Measurements from ENCODE around the gene PAX2. TPM values are rescaled to one million over a fixed set of nuclear protein-coding genes. Genes with fewer than 3 reads are reported as not detected.

PAX2 gene
- total RNA-seq, 1 experiment from 2014 or later: 0.45 TPM

DNA sequence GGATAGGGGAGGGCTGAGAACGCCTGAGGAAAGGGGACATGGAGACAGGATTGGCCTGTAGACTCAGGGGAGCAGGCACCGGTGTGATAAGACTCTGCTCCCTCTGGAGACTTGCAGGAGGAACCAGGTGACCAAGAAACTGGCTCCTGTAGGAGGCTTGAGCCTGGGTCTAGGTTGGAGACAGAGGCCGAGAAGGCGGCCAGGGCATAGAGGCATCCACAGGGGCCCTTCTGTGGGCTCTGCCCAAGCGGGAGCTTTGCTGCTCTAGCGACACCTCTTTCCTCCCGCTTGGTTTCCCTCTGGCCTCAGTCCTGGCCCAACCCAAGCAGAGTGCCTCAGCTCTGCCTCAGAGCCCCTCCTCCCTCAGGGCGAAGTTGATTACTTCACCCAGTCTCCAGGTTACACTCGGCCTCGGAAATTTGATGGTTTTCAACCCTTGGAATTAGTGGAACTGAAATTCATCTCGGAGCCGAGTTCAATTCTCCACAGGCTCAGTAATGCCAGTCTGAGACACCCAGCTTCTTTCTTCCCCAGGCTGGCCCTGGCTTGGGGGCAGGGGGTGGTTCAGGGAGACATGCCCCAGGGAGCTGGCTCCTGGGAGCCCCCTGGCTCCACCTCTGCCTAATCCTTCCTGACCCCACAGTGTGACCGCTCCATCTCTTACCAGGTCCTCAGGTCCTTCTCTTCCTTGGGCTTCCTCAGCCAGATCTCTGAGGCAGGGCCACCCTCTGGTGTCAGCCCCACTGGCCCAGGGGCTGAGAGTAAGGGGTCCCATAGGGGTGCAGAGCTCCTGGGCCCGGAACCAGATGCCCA lies 60.4 kb downstream of the PAX2 start:
- intact Hi-C loops (cut with micrococcal nuclease; ENCODE audit: unreplicated experiment): no loop called here
- no peak overlapping the region for H3K27ac Mint-ChIP-seq (ENCODE audit: unreplicated experiment)
- no peaks in the 10 kb centered on the region for H3K36me3 Mint-ChIP-seq (ENCODE audit: insufficient read depth, unreplicated experiment)
- H3K27me3 Mint-ChIP-seq (ENCODE audit: insufficient read depth, unreplicated experiment): peaks cover 11% of the 10 kb centered on the region
- H3K4me1 Mint-ChIP-seq (ENCODE audit: low read depth, unreplicated experiment): peaks cover 14% of the 10 kb centered on the region
- POLR2A ChIA-PET: no interaction called here
- BruUV-seq (replicated peaks): no TSS peak
- no peak overlapping the region for H3K4me3 Mint-ChIP-seq (ENCODE audit: unreplicated experiment)
- TF ChIP-seq, protein P1, sequence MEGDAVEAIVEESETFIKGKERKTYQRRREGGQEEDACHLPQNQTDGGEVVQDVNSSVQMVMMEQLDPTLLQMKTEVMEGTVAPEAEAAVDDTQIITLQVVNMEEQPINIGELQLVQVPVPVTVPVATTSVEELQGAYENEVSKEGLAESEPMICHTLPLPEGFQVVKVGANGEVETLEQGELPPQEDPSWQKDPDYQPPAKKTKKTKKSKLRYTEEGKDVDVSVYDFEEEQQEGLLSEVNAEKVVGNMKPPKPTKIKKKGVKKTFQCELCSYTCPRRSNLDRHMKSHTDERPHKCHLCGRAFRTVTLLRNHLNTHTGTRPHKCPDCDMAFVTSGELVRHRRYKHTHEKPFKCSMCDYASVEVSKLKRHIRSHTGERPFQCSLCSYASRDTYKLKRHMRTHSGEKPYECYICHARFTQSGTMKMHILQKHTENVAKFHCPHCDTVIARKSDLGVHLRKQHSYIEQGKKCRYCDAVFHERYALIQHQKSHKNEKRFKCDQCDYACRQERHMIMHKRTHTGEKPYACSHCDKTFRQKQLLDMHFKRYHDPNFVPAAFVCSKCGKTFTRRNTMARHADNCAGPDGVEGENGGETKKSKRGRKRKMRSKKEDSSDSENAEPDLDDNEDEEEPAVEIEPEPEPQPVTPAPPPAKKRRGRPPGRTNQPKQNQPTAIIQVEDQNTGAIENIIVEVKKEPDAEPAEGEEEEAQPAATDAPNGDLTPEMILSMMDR (IDR thresholded peaks at IDR 0.05; ENCODE audit: insufficient read depth in 1 of 2, low read depth in 1 of 2, low read length in 1 of 2, severe bottlenecking in 1 of 2, unreplicated experiment in 1 of 2): no peak
- Histone ChIP-seq H3K9me3 (no peaks in the 10 kb centered on the region), H3K4me3 (ENCODE audit: low read depth, low read length) (no peak overlapping the region), H3K36me3 (ENCODE audit: control insufficient read depth, insufficient read depth, low read length) (no peaks in the 10 kb centered on the region), H3K27me3 (replicated peaks; ENCODE audit: control insufficient read depth, insufficient read depth, low read length) (no peaks in the 10 kb centered on the region; the same call in 1 of the 2 replicates), H3K4me1 (no peaks in the 10 kb centered on the region)
- DNase-seq: no peak
- CTCF ChIA-PET: no interaction called here
- no peaks in the 10 kb centered on the region for H3K9me3 Mint-ChIP-seq (ENCODE audit: unreplicated experiment)

GRCh38 chr10:100806356-100806645 lies 60.9 kb downstream of the PAX2 start:
- TF ChIP-seq, protein P1 (IDR thresholded peaks at IDR 0.05; ENCODE audit: insufficient read depth in 1 of 2, low read depth in 1 of 2, low read length in 1 of 2, severe bottlenecking in 1 of 2, unreplicated experiment in 1 of 2): no peak
- H3K9me3 ChIP-seq: no peaks in the 10 kb centered on the region
- ChIA-PET CTCF (no interaction called here), POLR2A (no interaction called here)
- no peaks in the 10 kb centered on the region for H3K36me3 ChIP-seq (ENCODE audit: control insufficient read depth, insufficient read depth, low read length)
- Mint-ChIP-seq H3K9me3 (ENCODE audit: unreplicated experiment) (no peaks in the 10 kb centered on the region), H3K4me1 (ENCODE audit: low read depth, unreplicated experiment) (peaks cover 14% of the 10 kb centered on the region), H3K27ac (ENCODE audit: unreplicated experiment) (no peak overlapping the region), H3K36me3 (ENCODE audit: insufficient read depth, unreplicated experiment) (no peaks in the 10 kb centered on the region), H3K4me3 (ENCODE audit: unreplicated experiment) (no peak overlapping the region), H3K27me3 (ENCODE audit: insufficient read depth, unreplicated experiment) (peaks cover 13% of the 10 kb centered on the region)
- H3K4me3 ChIP-seq (ENCODE audit: low read depth, low read length): no peak overlapping the region
- DNase-seq: no peak
- BruUV-seq (replicated peaks): no TSS peak
- H3K4me1 ChIP-seq: no peaks in the 10 kb centered on the region
- intact Hi-C loops (cut with micrococcal nuclease; ENCODE audit: unreplicated experiment): no loop called here
- no peaks in the 10 kb centered on the region; the same call in 1 of the 2 replicates for H3K27me3 ChIP-seq (replicated peaks; ENCODE audit: control insufficient read depth, insufficient read depth, low read length)

GRCh38 chr10:100807241-100807951 lies 62.0 kb downstream of the PAX2 start:
- Mint-ChIP-seq H3K4me1 (ENCODE audit: low read depth, unreplicated experiment) (peaks cover 14% of the 10 kb centered on the region), H3K9me3 (ENCODE audit: unreplicated experiment) (no peaks in the 10 kb centered on the region), H3K27ac (ENCODE audit: unreplicated experiment) (no peak overlapping the region), H3K36me3 (ENCODE audit: insufficient read depth, unreplicated experiment) (no peaks in the 10 kb centered on the region), H3K4me3 (ENCODE audit: unreplicated experiment) (no peak overlapping the region), H3K27me3 (ENCODE audit: insufficient read depth, unreplicated experiment) (peaks cover 13% of the 10 kb centered on the region)
- no peaks in the 10 kb centered on the region for H3K4me1 ChIP-seq
- H3K4me3 ChIP-seq (ENCODE audit: low read depth, low read length): no peak overlapping the region
- H3K27me3 ChIP-seq (replicated peaks; ENCODE audit: control insufficient read depth, insufficient read depth, low read length): no peaks in the 10 kb centered on the region; the same call in 1 of the 2 replicates
- H3K36me3 ChIP-seq (ENCODE audit: control insufficient read depth, insufficient read depth, low read length): no peaks in the 10 kb centered on the region
- TF ChIP-seq, protein P1 (IDR thresholded peaks at IDR 0.05; ENCODE audit: insufficient read depth in 1 of 2, low read depth in 1 of 2, low read length in 1 of 2, severe bottlenecking in 1 of 2, unreplicated experiment in 1 of 2): no peak
- ChIA-PET POLR2A (no interaction called here), CTCF (interaction anchor here (0.6 kb wide), 1 partner anchor 50 kb away, joined by 3 read pairs; no protein-coding TSS in a partner anchor)
- no peak for DNase-seq
- H3K9me3 ChIP-seq: no peaks in the 10 kb centered on the region
- intact Hi-C loops (cut with micrococcal nuclease; ENCODE audit: unreplicated experiment): no loop called here
- no TSS peak for BruUV-seq (replicated peaks)

Data from Caco-2 (cell line).